Bronchial epithelial cell (primary cell): Measurements from ENCODE around the gene NR2C1. TPM values are rescaled to one million over a fixed set of nuclear protein-coding genes. Genes with fewer than 3 reads are reported as not detected.
"Not testable (repeated sequence)": the region's sequence is repeated elsewhere in the genome, so short reads cannot be mapped to it uniquely, and the experiment has no call there.

ENCODE experiments used
- DNase-seq: peaks from one replicate; pipeline ENCODE4 v3.0.0-alpha.2; 2010; ENCODE audit warnings: low read depth
- FAIRE-seq: peaks from 2 replicates; lab custom pipeline; 2011; peaks lifted over from hg19 to GRCh38; lab: Jason Lieb, UNC
- H3K27me3 ChIP-seq: 2 replicates; pipeline ENCODE4 v1.5.1; 2011; ENCODE audit warnings: low read length; ENCODE audit not compliant: control insufficient read depth, insufficient read depth
- H3K36me3 ChIP-seq: 2 replicates; pipeline ENCODE4 v1.5.1; 2011; ENCODE audit warnings: low read length; ENCODE audit not compliant: control insufficient read depth, insufficient read depth
- H3K4me3 ChIP-seq: 2 replicates; pipeline ENCODE4 v1.5.1; 2011; ENCODE audit warnings: mild to moderate bottlenecking, low read depth, low read length, control low read depth
- CTCF ChIP-seq: IDR thresholded peaks from 2 replicates; pipeline ENCODE4 v1.5.1; 2011; ENCODE audit warnings: mild to moderate bottlenecking, moderate library complexity, low read length, control low read depth, inconsistent platforms; ENCODE audit not compliant: insufficient read depth, severe bottlenecking
- total RNA-seq: library from RNA; depleted of rRNA; stranded (reverse); fragments of >200 nt; gene quantifications from 2 replicates; pipeline ENCODE4 v1.2.1, GENCODE V29; 2014

NR2C1 gene
- total RNA-seq, 1 donor from 2014 or later = 14.5 TPM

- no peak for DNase-seq
- FAIRE-seq = no peak
- Histone ChIP-seq H3K4me3 (no peak overlapping the region), H3K27me3 (no peaks in the 10 kb centered on the region), H3K36me3 (no peaks in the 10 kb centered on the region)
- no peak for TF ChIP-seq CTCF
Measured at GRCh38 chr12:94998326-94998725, 75.1 kb downstream of the NR2C1 start.

GRCh38 chr12:94997726-94998125 is 75.7 kb downstream of the NR2C1 start:
- no peak for FAIRE-seq
- Histone ChIP-seq H3K36me3 (no peaks in the 10 kb centered on the region), H3K27me3 (no peaks in the 10 kb centered on the region), H3K4me3 (no peak overlapping the region)
- TF ChIP-seq CTCF = no peak
- DNase-seq = no peak

GRCh38 chr12:94997061-94997460 is 76.4 kb downstream of the NR2C1 start:
- no peak overlapping the region for H3K4me3 ChIP-seq
- no peaks in the 10 kb centered on the region for H3K27me3 ChIP-seq
- DNase-seq (no peak), FAIRE-seq (no peak)
- no peak for TF ChIP-seq CTCF
- H3K36me3 ChIP-seq = peaks cover 2% of the 10 kb centered on the region

- H3K36me3 ChIP-seq = peaks cover 2% of the 10 kb centered on the region
- DNase-seq = peak; percentile 79
- H3K27me3 ChIP-seq = no peaks in the 10 kb centered on the region
- TF ChIP-seq CTCF = no peak
- no peak overlapping the region for H3K4me3 ChIP-seq
- FAIRE-seq = no peak
Measured at GRCh38 chr12:94994312-94994711, 79.1 kb downstream of the NR2C1 start.

GRCh38 chr12:94993855-94994254 is 79.6 kb downstream of the NR2C1 start:
- H3K27me3 ChIP-seq, H3K4me3 ChIP-seq, DNase-seq, FAIRE-seq, H3K36me3 ChIP-seq: not testable (repeated sequence)

GRCh38 chr12:94990222-94990621 is 83.2 kb downstream of the NR2C1 start:
- FAIRE-seq (no peak), DNase-seq (no peak)
- peaks cover 2% of the 10 kb centered on the region for H3K36me3 ChIP-seq
- TF ChIP-seq CTCF = no peak
- H3K27me3 ChIP-seq = no peaks in the 10 kb centered on the region
- no peak overlapping the region for H3K4me3 ChIP-seq
